Measurements from ENCODE around the gene LPAR1.

LPAR1 gene

DNA sequence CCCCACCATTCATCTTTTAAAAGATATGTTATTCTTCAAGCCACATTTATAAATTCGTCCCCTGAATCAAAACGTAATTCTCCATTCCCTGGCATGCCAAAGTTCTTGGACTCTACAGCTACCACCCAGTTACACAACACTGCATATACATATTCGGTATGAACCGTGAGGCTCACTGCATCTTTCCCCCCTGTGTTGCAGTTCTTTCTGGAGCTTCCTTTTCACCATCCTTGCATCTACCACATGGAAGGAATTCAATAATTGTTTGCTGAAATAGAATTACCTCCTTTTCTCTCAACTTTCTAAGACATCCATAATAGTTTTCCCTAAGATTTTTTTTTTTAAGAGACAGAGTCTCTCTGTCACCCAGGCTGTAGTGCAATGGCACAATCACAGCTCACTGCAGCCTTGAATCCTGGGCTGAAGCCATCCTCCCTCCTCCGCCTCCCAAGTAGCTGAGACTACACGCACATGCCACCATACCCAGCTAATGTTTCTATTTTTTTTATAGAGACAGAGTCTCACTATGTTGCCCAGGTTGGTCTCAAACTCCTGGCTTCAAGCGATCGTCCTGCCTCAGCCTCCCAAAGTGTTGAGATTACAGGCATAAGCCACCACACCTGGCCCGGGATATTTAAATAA is 3.3 kb downstream of the LPAR1 start:
- DNase-seq (ENCODE audit: low read depth), result no peak
- TF ChIP-seq, protein P1, sequence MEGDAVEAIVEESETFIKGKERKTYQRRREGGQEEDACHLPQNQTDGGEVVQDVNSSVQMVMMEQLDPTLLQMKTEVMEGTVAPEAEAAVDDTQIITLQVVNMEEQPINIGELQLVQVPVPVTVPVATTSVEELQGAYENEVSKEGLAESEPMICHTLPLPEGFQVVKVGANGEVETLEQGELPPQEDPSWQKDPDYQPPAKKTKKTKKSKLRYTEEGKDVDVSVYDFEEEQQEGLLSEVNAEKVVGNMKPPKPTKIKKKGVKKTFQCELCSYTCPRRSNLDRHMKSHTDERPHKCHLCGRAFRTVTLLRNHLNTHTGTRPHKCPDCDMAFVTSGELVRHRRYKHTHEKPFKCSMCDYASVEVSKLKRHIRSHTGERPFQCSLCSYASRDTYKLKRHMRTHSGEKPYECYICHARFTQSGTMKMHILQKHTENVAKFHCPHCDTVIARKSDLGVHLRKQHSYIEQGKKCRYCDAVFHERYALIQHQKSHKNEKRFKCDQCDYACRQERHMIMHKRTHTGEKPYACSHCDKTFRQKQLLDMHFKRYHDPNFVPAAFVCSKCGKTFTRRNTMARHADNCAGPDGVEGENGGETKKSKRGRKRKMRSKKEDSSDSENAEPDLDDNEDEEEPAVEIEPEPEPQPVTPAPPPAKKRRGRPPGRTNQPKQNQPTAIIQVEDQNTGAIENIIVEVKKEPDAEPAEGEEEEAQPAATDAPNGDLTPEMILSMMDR (IDR thresholded peaks at IDR 0.05; ENCODE audit: control insufficient read depth, insufficient read depth, low read depth, low read length, missing control alignments), result no peak

DNA sequence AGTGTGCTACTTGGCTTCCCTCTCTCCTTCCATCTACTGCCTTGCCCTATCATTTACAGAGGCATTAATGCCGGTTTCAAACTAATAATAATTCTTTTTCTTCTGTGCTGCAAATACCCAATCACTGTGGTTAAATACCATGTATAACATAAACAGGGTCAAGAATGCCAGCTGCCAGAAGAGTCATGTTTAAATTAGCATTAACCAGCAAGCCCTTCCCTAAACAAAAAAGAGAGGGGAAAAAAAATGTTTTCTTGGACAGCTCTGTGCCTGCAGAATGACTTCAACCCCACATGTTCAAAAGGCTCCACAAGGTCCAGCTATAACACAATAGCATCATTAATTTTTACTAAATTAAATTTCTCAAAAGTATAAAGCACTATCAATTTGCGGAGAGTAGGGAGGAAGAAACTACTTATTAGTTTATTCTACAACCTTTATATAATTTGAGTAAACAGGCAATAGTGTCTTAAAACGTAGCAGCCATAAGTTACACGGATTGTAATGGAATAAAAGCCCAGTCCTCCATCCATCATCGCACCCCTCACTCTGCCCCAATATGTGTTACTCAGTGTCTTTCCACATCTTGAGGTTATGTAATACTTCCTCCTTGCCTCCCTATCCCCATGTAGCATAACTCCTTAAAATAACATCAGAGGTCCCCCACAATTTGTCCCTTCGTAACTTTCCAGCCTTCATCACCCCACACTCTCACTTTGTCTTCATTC is 3.9 kb downstream of the LPAR1 start:
- TF ChIP-seq, protein P1 (IDR thresholded peaks at IDR 0.05; ENCODE audit: control insufficient read depth, insufficient read depth, low read depth, low read length, missing control alignments), result no peak
- H3K4me3 ChIP-seq (ENCODE audit: control insufficient read depth, low read depth, low read length), result peak overlapping the region; percentile 97
- no peak for DNase-seq (ENCODE audit: low read depth)

More for the DNA sequence above, 3.3 kb downstream of the LPAR1 start:
- H3K4me3 ChIP-seq (ENCODE audit: control insufficient read depth, low read depth, low read length), result peak overlapping the region; percentile 97

DNA sequence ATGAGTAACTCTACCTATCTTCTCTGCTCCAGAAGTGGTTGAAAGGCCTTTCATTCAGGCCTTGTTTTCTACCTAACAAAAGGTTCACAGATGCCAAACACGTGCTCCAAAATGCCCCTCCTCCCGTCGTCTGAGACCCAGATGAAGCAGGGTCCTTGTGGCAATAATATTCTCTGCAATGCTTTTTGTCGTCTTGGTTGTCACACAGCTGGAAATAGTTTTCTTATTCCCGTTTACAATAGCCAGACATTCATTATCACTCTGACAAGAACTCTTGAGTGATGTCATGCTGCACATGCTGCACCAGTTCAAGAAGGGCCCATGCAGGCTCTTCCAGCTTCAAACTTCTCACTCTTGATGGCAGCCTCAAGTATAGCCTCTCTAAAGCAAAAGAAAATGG is 7.8 kb downstream of the LPAR1 start:
- TF ChIP-seq, protein P1 (IDR thresholded peaks at IDR 0.05; ENCODE audit: control insufficient read depth, insufficient read depth, low read depth, low read length, missing control alignments), result no peak
- H3K4me3 ChIP-seq (ENCODE audit: control insufficient read depth, low read depth, low read length), result no peak overlapping the region
- no peak for DNase-seq (ENCODE audit: low read depth)

DNA sequence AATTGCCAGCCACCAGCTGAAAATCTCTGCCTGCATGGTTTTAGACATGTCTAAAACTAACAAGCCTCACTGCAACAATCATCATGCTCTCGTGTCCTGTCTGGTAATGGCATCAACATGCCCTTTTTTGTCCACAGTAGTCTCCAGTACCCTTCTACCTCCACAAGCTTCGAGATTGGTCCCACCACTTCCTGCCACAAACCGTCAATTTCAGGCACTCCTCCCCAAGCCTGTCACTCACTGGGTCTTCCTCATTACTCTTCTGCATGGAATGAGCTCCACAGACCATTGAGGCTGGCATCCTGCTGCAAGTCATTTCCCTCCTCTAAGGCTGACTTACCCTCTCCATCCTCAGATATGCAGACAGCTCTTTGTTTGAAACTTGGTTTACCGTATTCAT is 9.0 kb downstream of the LPAR1 start:
- TF ChIP-seq, protein P1 (IDR thresholded peaks at IDR 0.05; ENCODE audit: control insufficient read depth, insufficient read depth, low read depth, low read length, missing control alignments), result no peak
- no peak overlapping the region for H3K4me3 ChIP-seq (ENCODE audit: control insufficient read depth, low read depth, low read length)
- DNase-seq (ENCODE audit: low read depth), result no peak

DNA sequence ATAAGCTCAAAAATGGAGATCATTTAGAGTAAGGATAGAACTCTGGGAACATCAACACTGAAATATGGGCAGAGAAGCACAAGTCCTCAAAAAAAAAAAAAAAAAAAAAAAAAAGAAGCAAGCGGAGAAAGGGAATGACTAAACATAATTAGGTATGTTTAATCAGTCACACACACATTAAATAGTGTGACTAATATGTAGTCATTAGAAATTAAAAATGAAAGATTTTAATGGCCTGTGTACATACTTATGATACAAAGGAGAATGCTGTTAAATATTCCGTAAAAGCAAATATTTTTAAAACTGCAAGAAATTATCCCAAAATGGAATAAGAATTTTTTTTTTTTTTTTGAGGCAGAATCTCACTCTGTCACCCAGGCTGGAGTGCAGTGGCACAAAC is 10.5 kb downstream of the LPAR1 start:
- no peak overlapping the region for H3K4me3 ChIP-seq (ENCODE audit: control insufficient read depth, low read depth, low read length)
- no peak for DNase-seq (ENCODE audit: low read depth)
- TF ChIP-seq, protein P1 (IDR thresholded peaks at IDR 0.05; ENCODE audit: control insufficient read depth, insufficient read depth, low read depth, low read length, missing control alignments), result no peak

DNA sequence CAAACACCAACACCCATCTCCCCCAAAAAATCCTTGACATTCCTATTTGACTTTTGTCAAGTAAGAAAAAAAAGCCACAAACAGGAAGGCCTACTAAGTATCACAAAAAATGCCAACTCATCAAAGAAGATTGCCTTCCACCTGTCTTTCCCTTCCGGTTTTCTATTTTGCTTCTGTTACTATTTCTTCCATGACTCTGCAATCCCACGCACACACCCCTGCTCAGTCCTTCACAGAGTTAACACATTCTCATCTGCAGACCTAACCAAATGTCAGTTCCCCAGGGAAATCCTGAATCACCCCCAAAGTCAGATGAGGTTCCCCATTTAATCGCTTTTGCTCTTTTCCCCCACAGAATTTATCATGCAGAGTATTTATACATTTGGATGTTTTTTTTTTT is 15.1 kb downstream of the LPAR1 start:
- no peak for DNase-seq (ENCODE audit: low read depth)
- no peak overlapping the region for H3K4me3 ChIP-seq (ENCODE audit: control insufficient read depth, low read depth, low read length)
- TF ChIP-seq, protein P1 (IDR thresholded peaks at IDR 0.05; ENCODE audit: control insufficient read depth, insufficient read depth, low read depth, low read length, missing control alignments), result no peak
